ENCODE measurements around the gene SMAD4. TPM values are rescaled to one million over a fixed set of nuclear protein-coding genes. Genes with fewer than 3 reads are reported as not detected.

SMAD4 gene
- total RNA-seq, 2 donors from 2014 or later: 132 to 133 TPM

GRCh38 chr18:51125976-51126375 lies 96.0 kb downstream of the SMAD4 start:
- Histone ChIP-seq H3K4me3 (ENCODE audit: low read length) (no peak overlapping the region), H3K9ac (ENCODE audit: extremely low read depth, low read length, poor library complexity, severe bottlenecking) (no peak overlapping the region), H3K27ac (ENCODE audit: low read depth, low read length) (no peak overlapping the region), H3K9me3 (ENCODE audit: control insufficient read depth, low read length) (no peaks in the 10 kb centered on the region), H3K27me3 (ENCODE audit: control insufficient read depth, insufficient read depth, low read length, poor library complexity, severe bottlenecking) (no peaks in the 10 kb centered on the region), H3K36me3 (ENCODE audit: control insufficient read depth, insufficient read depth, low read length) (no peaks in the 10 kb centered on the region), H3K4me1 (ENCODE audit: control insufficient read depth, insufficient read depth, low read length) (no peaks in the 10 kb centered on the region)
- 81% methylated on average over 2 of the region's 2 CpGs; no CpG with 5 or more reads in 1 of the 2 experiments for WGBS, 2 experiments (ENCODE audit: insufficient coverage in 1 of 2, insufficient read length in 1 of 2)
- no peaks in the 10 kb centered on the region for H3K36me3 Mint-ChIP-seq (ENCODE audit: low read depth)
- H3K27me3 Mint-ChIP-seq (ENCODE audit: insufficient read depth): no peaks in the 10 kb centered on the region
- H3K9me3 Mint-ChIP-seq: peaks cover 4% of the 10 kb centered on the region
- TF ChIP-seq, protein P1, sequence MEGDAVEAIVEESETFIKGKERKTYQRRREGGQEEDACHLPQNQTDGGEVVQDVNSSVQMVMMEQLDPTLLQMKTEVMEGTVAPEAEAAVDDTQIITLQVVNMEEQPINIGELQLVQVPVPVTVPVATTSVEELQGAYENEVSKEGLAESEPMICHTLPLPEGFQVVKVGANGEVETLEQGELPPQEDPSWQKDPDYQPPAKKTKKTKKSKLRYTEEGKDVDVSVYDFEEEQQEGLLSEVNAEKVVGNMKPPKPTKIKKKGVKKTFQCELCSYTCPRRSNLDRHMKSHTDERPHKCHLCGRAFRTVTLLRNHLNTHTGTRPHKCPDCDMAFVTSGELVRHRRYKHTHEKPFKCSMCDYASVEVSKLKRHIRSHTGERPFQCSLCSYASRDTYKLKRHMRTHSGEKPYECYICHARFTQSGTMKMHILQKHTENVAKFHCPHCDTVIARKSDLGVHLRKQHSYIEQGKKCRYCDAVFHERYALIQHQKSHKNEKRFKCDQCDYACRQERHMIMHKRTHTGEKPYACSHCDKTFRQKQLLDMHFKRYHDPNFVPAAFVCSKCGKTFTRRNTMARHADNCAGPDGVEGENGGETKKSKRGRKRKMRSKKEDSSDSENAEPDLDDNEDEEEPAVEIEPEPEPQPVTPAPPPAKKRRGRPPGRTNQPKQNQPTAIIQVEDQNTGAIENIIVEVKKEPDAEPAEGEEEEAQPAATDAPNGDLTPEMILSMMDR (conservative IDR thresholded peaks at IDR 0.05): no peak
- H3K4me1 Mint-ChIP-seq: no peaks in the 10 kb centered on the region
- no peak overlapping the region for H3K27ac Mint-ChIP-seq
- no peak overlapping the region for H3K4me3 Mint-ChIP-seq
- DNase-seq: no peak

DNA sequence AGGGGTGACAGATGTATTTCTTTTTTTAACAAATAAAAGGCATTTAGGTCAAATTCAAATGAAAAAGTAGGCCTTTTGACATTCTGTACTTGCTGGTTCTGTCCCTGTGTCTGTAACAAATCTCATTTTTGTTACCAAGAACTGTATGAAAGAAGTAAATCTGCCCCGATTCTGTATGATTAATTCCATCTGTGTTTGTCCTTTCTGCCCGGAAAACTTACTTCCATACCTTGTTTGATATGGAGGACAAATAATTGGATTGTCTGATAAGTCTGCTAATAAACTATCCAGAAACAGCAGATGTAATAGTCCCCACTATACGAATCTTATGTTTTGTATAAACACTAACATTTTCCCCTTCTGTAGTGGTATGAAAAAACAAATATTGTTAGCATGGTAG lies 97.7 kb downstream of the SMAD4 start:
- H3K27me3 ChIP-seq (ENCODE audit: control insufficient read depth, insufficient read depth, low read length, poor library complexity, severe bottlenecking): no peaks in the 10 kb centered on the region
- no peak for DNase-seq
- no peaks in the 10 kb centered on the region for H3K4me1 ChIP-seq (ENCODE audit: control insufficient read depth, insufficient read depth, low read length)
- H3K36me3 Mint-ChIP-seq (ENCODE audit: low read depth): no peaks in the 10 kb centered on the region
- no peak overlapping the region for H3K4me3 ChIP-seq (ENCODE audit: low read length)
- no peaks in the 10 kb centered on the region for H3K4me1 Mint-ChIP-seq
- TF ChIP-seq, protein P1 (conservative IDR thresholded peaks at IDR 0.05): no peak
- no peak overlapping the region for H3K27ac ChIP-seq (ENCODE audit: low read depth, low read length)
- peaks cover 4% of the 10 kb centered on the region for H3K9me3 Mint-ChIP-seq
- 86% methylated on average over 2 of the region's 3 CpGs; no CpG with 5 or more reads in 1 of the 2 experiments for WGBS, 2 experiments (ENCODE audit: insufficient coverage in 1 of 2, insufficient read length in 1 of 2)
- H3K27ac Mint-ChIP-seq: no peak overlapping the region
- H3K27me3 Mint-ChIP-seq (ENCODE audit: insufficient read depth): no peaks in the 10 kb centered on the region
- no peaks in the 10 kb centered on the region for H3K9me3 ChIP-seq (ENCODE audit: control insufficient read depth, low read length)
- no peak overlapping the region for H3K9ac ChIP-seq (ENCODE audit: extremely low read depth, low read length, poor library complexity, severe bottlenecking)
- no peaks in the 10 kb centered on the region for H3K36me3 ChIP-seq (ENCODE audit: control insufficient read depth, insufficient read depth, low read length)
- H3K4me3 Mint-ChIP-seq: no peak overlapping the region

- WGBS, 2 experiments (ENCODE audit: insufficient coverage in 1 of 2, insufficient read length in 1 of 2): 96 to 97% methylated on average over 3 to 4 of the region's 4 CpGs
- H3K36me3 ChIP-seq (ENCODE audit: control insufficient read depth, insufficient read depth, low read length): no peaks in the 10 kb centered on the region
Measured at GRCh38 chr18:51128533-51128932, 98.5 kb downstream of the SMAD4 start.

More at GRCh38 chr18:51128533-51128932, 98.5 kb downstream of the SMAD4 start:
- DNase-seq: no peak
- Mint-ChIP-seq H3K4me3 (no peak overlapping the region), H3K36me3 (ENCODE audit: low read depth) (no peaks in the 10 kb centered on the region), H3K27ac (no peak overlapping the region), H3K27me3 (ENCODE audit: insufficient read depth) (no peaks in the 10 kb centered on the region), H3K4me1 (no peaks in the 10 kb centered on the region), H3K9me3 (peaks cover 2% of the 10 kb centered on the region)
- H3K4me3 ChIP-seq (ENCODE audit: low read length): no peak overlapping the region
- H3K9ac ChIP-seq (ENCODE audit: extremely low read depth, low read length, poor library complexity, severe bottlenecking): no peak overlapping the region
- TF ChIP-seq, protein P1 (conservative IDR thresholded peaks at IDR 0.05): no peak
- no peak overlapping the region for H3K27ac ChIP-seq (ENCODE audit: low read depth, low read length)
- H3K27me3 ChIP-seq (ENCODE audit: control insufficient read depth, insufficient read depth, low read length, poor library complexity, severe bottlenecking): no peaks in the 10 kb centered on the region
- no peaks in the 10 kb centered on the region for H3K9me3 ChIP-seq (ENCODE audit: control insufficient read depth, low read length)
- H3K4me1 ChIP-seq (ENCODE audit: control insufficient read depth, insufficient read depth, low read length): no peaks in the 10 kb centered on the region
